Brain microvascular endothelial cell (primary cell): ENCODE results near the gene SLC16A8.

Experiments
- DNase-seq: peaks from one replicate; pipeline ENCODE4 v3.0.0-alpha.2; 2020
- H3K27ac ChIP-seq: fragments of 250-450 bp; sonication (Bioruptor Pico); 2 replicates; pipeline ENCODE4 v1.5.1; 2020; ENCODE audit warnings: mild to moderate bottlenecking, moderate library complexity
- H3K27me3 ChIP-seq: fragments of 250-450 bp; sonication (Bioruptor Pico); replicated peaks from 2 replicates; pipeline ENCODE4 v1.5.1; 2020; ENCODE audit warnings: mild to moderate bottlenecking
- H3K36me3 ChIP-seq: fragments of 250-450 bp; sonication (Bioruptor Pico); replicated peaks from 2 replicates; pipeline ENCODE4 v1.5.1; 2020; ENCODE audit warnings: mild to moderate bottlenecking
- H3K4me3 ChIP-seq: 2 replicates; pipeline ENCODE4 v1.5.1; 2011; ENCODE audit warnings: low read depth, mild to moderate bottlenecking, control low read depth, low read length, moderate library complexity
- CTCF ChIP-seq: IDR thresholded peaks from 2 replicates; pipeline ENCODE4 v1.5.1; 2011; ENCODE audit warnings: low read depth, mild to moderate bottlenecking, moderate library complexity, low read length, control low read depth, inconsistent platforms; ENCODE audit errors: missing control alignments
- in situ Hi-C: cut with HindIII; loops from 2 replicates; pipeline ENCODE4 v1.10.0; 2017; ENCODE audit warnings: low sequenced_read_pairs, low pct_ligation_motif_present

The SLC16A8 gene

GRCh38 chr22:38078046-38078840 lies 5.7 kb downstream of the SLC16A8 start:
- no peak overlapping the region for H3K27ac ChIP-seq
- H3K27me3 ChIP-seq = peaks cover 14% of the 10 kb centered on the region
- no peak for DNase-seq
- in situ Hi-C loops = loop anchor here (25.0 kb wide), 1 partner anchor 259 kb away; no protein-coding TSS in a partner anchor
- no peak overlapping the region for H3K4me3 ChIP-seq
- TF ChIP-seq CTCF = no peak
- no peaks in the 10 kb centered on the region for H3K36me3 ChIP-seq

GRCh38 chr22:38077595-38077994 lies 6.4 kb downstream of the SLC16A8 start:
- TF ChIP-seq CTCF = no peak
- Histone ChIP-seq H3K4me3 (no peak overlapping the region), H3K27me3 (peaks cover 14% of the 10 kb centered on the region), H3K27ac (no peak overlapping the region), H3K36me3 (peaks cover 3% of the 10 kb centered on the region)
- no peak for DNase-seq
- in situ Hi-C loops = loop anchor here (25.0 kb wide), 1 partner anchor 260 kb away; no protein-coding TSS in a partner anchor

- H3K4me3 ChIP-seq = no peak overlapping the region
- H3K36me3 ChIP-seq = peaks cover 3% of the 10 kb centered on the region
- in situ Hi-C loops = loop anchor here (25.0 kb wide), 1 partner anchor 260 kb away; no protein-coding TSS in a partner anchor
- DNase-seq = no peak
- H3K27me3 ChIP-seq = peaks cover 10% of the 10 kb centered on the region
- no peak for TF ChIP-seq CTCF
- H3K27ac ChIP-seq = no peak overlapping the region
These were observed 6.9 kb downstream of the SLC16A8 start for GRCh38 chr22:38077096-38077495.

GRCh38 chr22:38075961-38076360 lies 8.0 kb downstream of the SLC16A8 start:
- in situ Hi-C loops = loop anchor here (25.0 kb wide), 1 partner anchor 261 kb away; no protein-coding TSS in a partner anchor
- no peak overlapping the region for H3K4me3 ChIP-seq
- TF ChIP-seq CTCF = no peak
- H3K27ac ChIP-seq = no peak overlapping the region
- no peaks in the 10 kb centered on the region for H3K27me3 ChIP-seq
- H3K36me3 ChIP-seq = peaks cover 3% of the 10 kb centered on the region
- no peak for DNase-seq

GRCh38 chr22:38075105-38075825 lies 8.7 kb downstream of the SLC16A8 start:
- in situ Hi-C loops = loop anchor here (25.0 kb wide), 1 partner anchor 262 kb away; no protein-coding TSS in a partner anchor
- H3K36me3 ChIP-seq = peaks cover 3% of the 10 kb centered on the region
- TF ChIP-seq CTCF = no peak

More at GRCh38 chr22:38075105-38075825, 8.7 kb downstream of the SLC16A8 start:
- H3K27me3 ChIP-seq = no peaks in the 10 kb centered on the region
- H3K4me3 ChIP-seq = no peak overlapping the region
- no peak overlapping the region for H3K27ac ChIP-seq
- DNase-seq = no peak
